IPS DF 6.9 (cell line): ENCODE measurements around the gene RINT1.

Experiments used
- DNase-seq: peaks from one replicate; pipeline ENCODE4 v3.0.0-alpha.2; 2013; ENCODE audit warnings: low read depth, low spot score
- H3K27ac ChIP-seq: one replicate; pipeline ENCODE4 v1.5.1; 2013; ENCODE audit warnings: low read length, control low read depth
- H3K27me3 ChIP-seq: 2 replicates; pipeline ENCODE4 v1.6.1; 2013; ENCODE audit warnings: mild to moderate bottlenecking, low read length; ENCODE audit not compliant: control insufficient read depth, insufficient read depth
- H3K36me3 ChIP-seq: 2 replicates; pipeline ENCODE4 v1.6.1; 2013; ENCODE audit warnings: low read length; ENCODE audit not compliant: control insufficient read depth, insufficient read depth
- H3K4me1 ChIP-seq: 2 replicates; pipeline ENCODE4 v1.6.1; 2013; ENCODE audit warnings: low read length; ENCODE audit not compliant: control insufficient read depth, insufficient read depth
- H3K4me3 ChIP-seq: 2 replicates; pipeline ENCODE4 v1.5.1; 2013; ENCODE audit warnings: mild to moderate bottlenecking, low read length
- H3K9me3 ChIP-seq: 2 replicates; pipeline ENCODE4 v1.6.1; 2013; ENCODE audit warnings: low read length, inconsistent platforms; ENCODE audit not compliant: control insufficient read depth, insufficient read depth
- WGBS: extraction: QIAGEN DNeasy Blood & Tissue Kit; methylation state at CpG from one replicate; pipeline ENCODE4 v1.1.7; 2013; ENCODE audit warnings: mixed read lengths, missing lambda C conversion rate; ENCODE audit not compliant: insufficient read length, insufficient coverage; 5-methylcytosine and 5-hydroxymethylcytosine counted together

Gene RINT1

DNA sequence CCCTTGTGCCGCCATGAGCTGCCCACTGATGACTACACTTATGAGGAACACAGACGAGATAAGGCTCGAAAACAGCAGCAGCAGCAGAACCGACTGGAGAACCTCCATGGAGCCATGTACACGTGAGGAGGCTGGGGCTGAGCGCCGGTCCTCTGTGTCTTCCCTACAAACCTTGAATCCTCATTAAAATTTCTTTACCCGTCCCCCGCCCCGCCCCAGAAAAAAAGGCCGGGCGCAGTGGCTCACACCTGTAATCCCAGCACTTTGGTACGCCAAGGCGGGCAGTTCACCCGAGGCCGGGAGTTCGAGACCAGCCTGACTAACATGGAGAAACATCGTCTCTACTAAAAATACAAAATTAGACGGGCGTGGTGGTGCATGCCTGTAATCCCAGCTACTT lies 1.5 kb upstream of the RINT1 start:
- Histone ChIP-seq H3K4me1 (no peaks in the 10 kb centered on the region; the same call in 1 of the 2 replicates), H3K27me3 (no peaks in the 10 kb centered on the region), H3K4me3 (no peak overlapping the region), H3K9me3 (no peaks in the 10 kb centered on the region), H3K27ac (no peak overlapping the region), H3K36me3 (no peaks in the 10 kb centered on the region)
- WGBS, result no CpG with 5 or more reads among the region's 20 CpGs
- no peak for DNase-seq

GRCh38 chr7:105532709-105533460 lies 884 bp downstream of the RINT1 start:
- no peak overlapping the region for H3K27ac ChIP-seq

GRCh38 chr7:105538339-105538738 lies 6.3 kb downstream of the RINT1 start:
- no peaks in the 10 kb centered on the region for H3K27me3 ChIP-seq
- H3K36me3 ChIP-seq, result peaks cover 5% of the 10 kb centered on the region
- H3K4me1 ChIP-seq, result no peaks in the 10 kb centered on the region
- no CpG with 5 or more reads among the region's 2 CpGs for WGBS
- H3K27ac ChIP-seq, result no peak overlapping the region
- H3K4me3 ChIP-seq, result no peak overlapping the region
- H3K9me3 ChIP-seq, result no peaks in the 10 kb centered on the region
- no peak for DNase-seq

More at GRCh38 chr7:105532709-105533460, 884 bp downstream of the RINT1 start:
- Histone ChIP-seq H3K36me3 (no peaks in the 10 kb centered on the region), H3K4me1 (no peaks in the 10 kb centered on the region; the same call in 1 of the 2 replicates), H3K4me3 (peak overlapping the region; percentile 97), H3K27me3 (no peaks in the 10 kb centered on the region), H3K9me3 (no peaks in the 10 kb centered on the region)
- no peak for DNase-seq
- WGBS, result no CpG with 5 or more reads among the region's 12 CpGs

DNA sequence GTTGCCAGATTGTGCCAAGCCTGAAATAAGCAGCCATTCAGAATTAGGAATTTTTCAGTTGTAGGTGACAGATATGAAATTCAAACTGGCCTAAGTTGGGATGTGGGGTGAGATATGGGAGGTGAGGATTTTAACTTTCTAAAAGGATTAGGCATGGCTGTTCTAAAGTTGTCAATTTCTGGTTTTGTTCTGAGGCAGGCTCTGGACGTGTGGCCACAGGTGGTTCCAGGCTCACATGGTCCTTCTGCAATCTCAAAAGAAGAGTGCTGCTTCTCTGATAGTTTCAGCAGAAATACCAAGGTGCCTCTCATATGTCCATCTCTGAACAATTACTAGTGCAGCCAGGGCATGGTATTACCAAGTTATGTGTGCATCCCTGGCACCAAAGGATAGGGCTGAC lies 27.9 kb downstream of the RINT1 start:
- no peaks in the 10 kb centered on the region for H3K4me1 ChIP-seq
- no peak overlapping the region for H3K27ac ChIP-seq
- no CpG with 5 or more reads among the region's 1 CpG for WGBS
- H3K4me3 ChIP-seq, result no peak overlapping the region
- DNase-seq, result no peak
- no peaks in the 10 kb centered on the region for H3K9me3 ChIP-seq
- H3K36me3 ChIP-seq, result no peaks in the 10 kb centered on the region
- H3K27me3 ChIP-seq, result no peaks in the 10 kb centered on the region

DNA sequence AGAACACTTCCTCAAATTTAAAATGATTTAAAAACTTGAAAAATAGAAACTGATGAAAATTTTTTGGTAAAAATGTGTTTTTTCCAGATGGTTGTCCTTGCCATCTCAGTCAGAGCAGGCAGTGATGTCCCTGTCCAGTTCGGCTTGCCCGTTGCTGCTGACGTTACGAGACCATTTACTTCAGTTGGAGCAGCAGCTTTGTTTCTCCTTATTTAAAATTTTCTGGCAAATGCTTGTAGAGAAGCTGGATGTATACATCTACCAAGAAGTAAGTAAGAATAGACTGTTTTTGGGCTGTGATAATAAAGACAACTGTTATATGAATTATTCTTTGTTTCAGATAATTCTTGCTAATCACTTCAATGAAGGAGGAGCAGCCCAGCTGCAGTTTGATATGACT lies 33.2 kb downstream of the RINT1 start:
- DNase-seq, result no peak
- no peaks in the 10 kb centered on the region for H3K27me3 ChIP-seq
- peaks cover 2% of the 10 kb centered on the region; the same call in 1 of the 2 replicates for H3K36me3 ChIP-seq
- no peaks in the 10 kb centered on the region for H3K9me3 ChIP-seq
- no peak overlapping the region for H3K4me3 ChIP-seq
- no peak overlapping the region for H3K27ac ChIP-seq
- H3K4me1 ChIP-seq, result no peaks in the 10 kb centered on the region
- WGBS, result no CpG with 5 or more reads among the region's 4 CpGs

- Histone ChIP-seq H3K36me3 (peaks cover 2% of the 10 kb centered on the region; the same call in 1 of the 2 replicates), H3K4me3 (no peak overlapping the region), H3K27ac (no peak overlapping the region), H3K9me3 (no peaks in the 10 kb centered on the region), H3K4me1 (no peaks in the 10 kb centered on the region), H3K27me3 (no peaks in the 10 kb centered on the region)
- no CpG with 5 or more reads among the region's 2 CpGs for WGBS
- DNase-seq, result no peak
Observed at GRCh38 chr7:105567024-105567423, 35.0 kb downstream of the RINT1 start.

DNA sequence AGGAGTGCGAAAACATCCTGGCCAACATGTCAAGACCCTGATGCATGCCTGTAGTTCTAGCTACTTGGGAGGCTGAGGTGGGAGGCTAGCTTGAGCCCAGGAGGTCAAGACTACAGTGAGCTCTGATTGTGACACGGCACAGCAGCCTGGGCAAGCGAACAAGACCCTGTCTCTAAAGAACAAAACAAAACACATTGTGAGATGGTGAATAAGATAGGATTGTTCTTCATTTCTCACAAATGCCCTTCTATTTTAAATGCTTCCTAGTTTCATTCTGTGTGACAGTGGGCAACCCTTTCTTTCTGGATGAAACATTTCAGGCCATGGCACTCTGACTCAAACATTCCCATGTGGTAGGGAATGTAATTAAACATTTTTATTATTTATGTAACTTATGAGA lies 35.8 kb downstream of the RINT1 start:
- Histone ChIP-seq H3K36me3 (peaks cover 2% of the 10 kb centered on the region; the same call in 1 of the 2 replicates), H3K4me3 (no peak overlapping the region), H3K27me3 (no peaks in the 10 kb centered on the region), H3K27ac (no peak overlapping the region), H3K9me3 (no peaks in the 10 kb centered on the region), H3K4me1 (no peaks in the 10 kb centered on the region)
- DNase-seq, result no peak
- WGBS, result no CpG with 5 or more reads among the region's 3 CpGs

DNA sequence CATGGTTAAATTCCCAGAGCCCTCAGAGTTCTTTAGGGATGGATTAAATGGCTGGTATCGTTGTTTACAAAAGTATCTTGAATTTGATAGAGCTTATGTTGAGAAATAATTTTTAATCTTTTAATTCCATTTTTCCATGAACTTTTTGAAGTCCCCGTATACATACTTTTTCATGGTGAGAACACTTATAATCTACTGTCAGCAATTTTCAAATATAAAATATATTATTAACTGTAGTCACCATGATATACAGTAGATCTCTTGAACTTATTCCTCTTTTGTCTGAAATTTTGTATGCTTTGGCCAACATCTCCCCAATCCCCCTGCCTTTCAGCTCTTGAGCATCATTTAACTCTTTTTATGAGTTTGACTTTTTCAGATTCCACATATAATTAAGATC lies 39.9 kb downstream of the RINT1 start:
- H3K4me1 ChIP-seq, result no peaks in the 10 kb centered on the region
- DNase-seq, result no peak
- no peaks in the 10 kb centered on the region for H3K9me3 ChIP-seq
- no CpG with 5 or more reads among the region's 2 CpGs for whole genome bisulfite sequencing
- H3K4me3 ChIP-seq, result no peak overlapping the region
- no peak overlapping the region for H3K27ac ChIP-seq
- no peaks in the 10 kb centered on the region for H3K27me3 ChIP-seq
- H3K36me3 ChIP-seq, result no peaks in the 10 kb centered on the region; the same call in 1 of the 2 replicates

DNA sequence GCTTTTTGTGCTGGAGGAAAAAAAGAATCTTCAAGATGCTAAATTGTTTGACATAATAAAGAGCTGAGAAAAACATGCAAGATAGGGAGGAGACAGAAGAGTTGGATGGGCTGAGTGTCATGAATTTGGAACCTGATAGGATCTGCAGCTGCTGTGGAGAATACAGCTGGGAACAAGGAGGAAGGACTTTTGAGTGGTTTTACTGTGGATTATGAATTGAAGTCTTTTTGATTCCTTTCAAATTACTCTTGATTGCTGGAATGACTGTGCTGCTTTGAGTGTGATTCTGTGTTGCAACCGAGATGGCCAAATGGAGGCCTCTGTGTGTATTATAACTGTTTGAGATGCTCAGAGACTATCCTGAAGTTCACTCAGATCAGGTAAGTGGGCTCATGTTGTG lies 45.2 kb downstream of the RINT1 start:
- no peaks in the 10 kb centered on the region for H3K4me1 ChIP-seq
- no peak overlapping the region for H3K27ac ChIP-seq
- DNase-seq, result no peak
- no CpG with 5 or more reads among the region's 1 CpG for WGBS
- H3K4me3 ChIP-seq, result no peak overlapping the region
- H3K27me3 ChIP-seq, result no peaks in the 10 kb centered on the region
- H3K36me3 ChIP-seq, result no peaks in the 10 kb centered on the region
- H3K9me3 ChIP-seq, result no peaks in the 10 kb centered on the region

DNA sequence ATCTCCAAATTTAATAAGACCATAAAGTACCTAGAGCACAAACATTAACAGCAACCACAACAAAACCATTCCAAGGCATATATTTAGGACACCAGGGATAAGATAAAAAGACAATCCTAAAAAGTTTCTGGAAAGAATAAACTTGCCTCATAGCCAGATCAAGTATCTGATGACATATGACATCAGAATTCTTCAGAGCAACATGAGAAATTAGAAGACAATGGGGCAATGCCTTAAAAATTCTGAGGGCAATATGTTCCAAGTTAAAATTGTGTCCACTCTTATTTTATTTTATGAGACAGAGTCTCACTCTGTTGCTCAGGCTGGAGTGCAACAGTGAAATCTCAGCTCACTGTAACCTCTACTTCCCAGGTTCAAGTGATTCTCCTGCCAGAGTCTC lies 46.5 kb downstream of the RINT1 start:
- no peak for DNase-seq
- H3K9me3 ChIP-seq, result no peaks in the 10 kb centered on the region
- H3K4me3 ChIP-seq, result no peak overlapping the region
- H3K4me1 ChIP-seq, result no peaks in the 10 kb centered on the region
- H3K27me3 ChIP-seq, result no peaks in the 10 kb centered on the region
- H3K36me3 ChIP-seq, result no peaks in the 10 kb centered on the region
- no peak overlapping the region for H3K27ac ChIP-seq
